ENCODE measurements around the gene DAPK1.

The DAPK1 gene

DNA sequence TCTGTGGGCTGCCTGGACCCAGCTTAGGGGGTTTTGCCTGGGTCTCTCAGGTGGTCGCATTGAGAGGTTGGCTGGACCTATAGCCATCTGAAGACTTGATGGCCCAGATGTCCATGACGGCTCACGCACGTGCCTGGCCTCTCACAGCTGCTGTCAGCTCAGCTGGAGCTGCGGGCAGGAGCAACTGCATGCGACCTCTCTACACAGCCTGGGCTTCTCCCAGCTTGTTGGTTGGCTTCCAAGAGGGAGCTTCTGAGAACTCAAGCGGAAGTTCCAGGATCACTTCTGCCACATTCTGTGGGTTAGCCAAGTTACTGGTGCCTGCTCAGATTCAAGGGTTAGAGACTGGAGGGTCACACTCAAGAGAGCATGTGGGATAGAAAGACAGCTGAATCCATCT is 99.2 kb downstream of the DAPK1 start:
- no peak for DNase-seq

DNA sequence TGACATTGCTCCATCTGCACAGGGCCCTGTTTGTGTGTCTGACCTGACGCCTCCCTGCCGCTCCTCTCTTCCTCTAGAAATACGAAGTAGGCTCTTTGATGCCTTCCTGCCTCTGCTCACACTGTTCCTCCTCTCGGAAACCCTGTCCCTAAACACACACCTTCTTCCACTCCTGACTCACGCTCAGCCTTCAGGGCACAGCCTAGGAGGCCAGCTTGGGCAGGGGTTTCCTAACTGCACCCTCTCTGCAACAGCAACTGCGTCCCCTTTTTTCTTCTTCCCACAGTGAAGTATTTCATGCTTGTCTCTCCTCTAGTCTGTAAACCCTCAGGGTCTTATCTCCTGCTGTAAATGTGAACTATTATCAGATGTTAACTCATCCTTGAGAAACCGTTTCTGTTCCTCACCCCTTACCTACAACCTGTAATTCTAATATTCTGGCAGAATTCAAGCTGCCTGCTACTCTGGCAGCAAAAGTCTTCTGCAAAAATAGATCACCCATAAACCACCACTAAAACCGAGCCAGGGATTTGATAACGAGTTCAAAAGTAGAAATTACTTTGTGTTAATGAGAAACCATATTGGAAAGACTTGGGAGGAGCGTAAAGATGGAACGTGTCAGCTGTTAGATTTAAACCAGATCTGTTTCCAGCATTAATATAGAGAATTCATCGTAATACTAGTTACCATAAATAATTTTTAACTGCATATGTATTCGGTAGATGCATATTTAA is 100.2 kb downstream of the DAPK1 start:
- no peak for DNase-seq

DNA sequence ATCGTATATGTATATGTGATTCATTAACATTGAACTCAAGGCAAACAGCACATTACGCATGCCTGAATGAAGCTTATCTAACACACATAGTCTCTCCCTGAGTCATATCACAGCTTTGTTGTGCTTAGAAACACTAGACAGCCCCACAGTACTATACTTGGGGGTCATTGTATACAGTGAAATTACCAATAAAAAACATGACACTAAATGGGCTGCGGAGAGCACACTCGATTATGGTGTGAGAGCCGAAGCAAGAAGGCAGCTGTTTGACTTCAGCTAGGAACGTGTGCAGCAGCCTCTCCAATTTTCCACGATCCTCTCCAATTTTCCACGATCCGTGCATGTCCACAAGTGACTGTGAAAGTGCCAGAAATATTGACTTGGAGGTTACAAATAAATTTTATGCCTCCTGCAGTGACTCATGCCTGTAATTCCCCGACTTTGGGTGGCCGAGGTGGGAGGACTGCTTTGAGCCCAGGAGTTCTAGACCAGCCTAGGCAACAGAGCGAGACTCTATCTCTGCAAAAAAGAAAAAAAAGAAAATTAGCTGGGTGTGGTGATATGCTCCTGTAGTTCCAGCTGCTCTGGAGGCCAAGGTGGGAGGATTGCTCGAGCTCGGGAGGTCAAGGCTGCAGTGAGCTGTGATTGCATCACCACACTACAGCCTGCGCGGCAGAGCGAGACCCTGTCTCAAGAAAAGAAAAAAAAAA is 102.4 kb downstream of the DAPK1 start:
- no peak for DNase-seq

DNA sequence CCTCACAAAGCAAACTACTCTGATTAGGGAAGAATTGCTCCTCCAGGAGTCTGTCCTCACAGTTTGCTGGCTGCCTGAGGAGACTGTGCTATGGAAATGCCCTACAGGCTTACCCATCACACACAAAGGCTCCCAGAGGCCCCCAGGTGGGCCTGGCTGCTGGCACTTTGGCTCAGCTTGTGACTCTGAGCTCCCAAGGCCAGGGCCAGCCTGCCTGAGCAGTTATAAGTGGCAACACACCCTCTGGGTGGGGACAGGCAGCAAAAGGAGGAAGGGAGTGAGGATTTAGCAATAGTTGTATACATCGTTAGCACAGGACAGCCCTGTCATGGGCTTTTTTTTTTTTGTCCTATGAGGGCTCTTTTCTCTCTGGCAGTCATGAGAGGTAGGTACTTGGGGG is 103.5 kb downstream of the DAPK1 start:
- no peak for DNase-seq

DNA sequence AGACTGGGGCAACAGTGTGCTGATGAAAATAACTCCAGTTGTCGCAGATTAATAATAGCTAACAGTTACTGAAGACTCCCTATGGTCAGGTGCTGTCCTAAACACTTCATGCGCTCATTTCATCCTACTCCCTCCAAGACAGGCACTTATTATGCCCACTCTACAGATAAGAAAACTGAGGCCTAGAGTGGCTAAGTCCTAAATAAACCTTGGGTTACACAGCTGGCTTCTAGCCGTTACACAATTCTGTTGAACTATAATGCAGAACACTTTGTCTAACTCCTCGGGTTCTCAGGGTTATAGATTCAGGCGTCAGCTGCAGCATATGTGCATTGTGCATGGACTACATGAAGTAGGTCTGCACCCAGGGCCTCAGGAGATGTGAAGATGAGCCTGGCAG is 103.9 kb downstream of the DAPK1 start:
- no peak for DNase-seq

DNA sequence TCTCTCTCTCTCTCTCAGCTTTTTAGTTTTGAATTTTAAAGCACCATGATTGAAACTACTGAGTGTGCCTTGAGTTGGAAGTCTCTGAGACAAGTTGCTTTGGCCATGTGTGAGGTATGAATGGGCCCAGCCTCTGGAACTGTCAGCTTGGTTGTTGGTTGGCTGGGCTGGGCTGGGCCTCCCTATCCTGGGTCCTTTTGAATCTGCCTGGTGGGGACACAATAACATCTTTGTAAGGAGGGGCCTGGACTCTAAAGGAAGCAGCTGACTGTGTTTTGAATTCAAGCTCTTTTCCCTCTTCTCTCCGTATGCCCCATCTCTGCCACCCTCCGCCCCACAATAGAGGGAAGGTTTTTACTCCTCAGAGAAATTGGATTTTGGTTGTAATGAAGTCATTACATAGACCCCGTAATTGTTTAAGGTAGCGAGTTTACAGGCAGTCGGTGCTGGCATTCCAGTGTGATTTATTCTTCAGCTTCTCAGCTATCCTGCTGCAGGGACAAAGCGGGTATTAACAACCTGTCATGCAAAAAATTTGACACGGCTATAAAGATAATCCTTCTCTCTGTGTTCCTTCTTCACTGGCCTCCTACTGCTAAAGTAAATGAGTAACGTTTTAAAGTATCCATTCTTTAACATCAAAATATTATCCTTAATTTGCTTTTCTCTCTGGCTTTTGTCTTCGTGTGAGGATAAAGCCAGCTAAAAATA is 105.4 kb downstream of the DAPK1 start:
- DNase-seq = no peak

DNA sequence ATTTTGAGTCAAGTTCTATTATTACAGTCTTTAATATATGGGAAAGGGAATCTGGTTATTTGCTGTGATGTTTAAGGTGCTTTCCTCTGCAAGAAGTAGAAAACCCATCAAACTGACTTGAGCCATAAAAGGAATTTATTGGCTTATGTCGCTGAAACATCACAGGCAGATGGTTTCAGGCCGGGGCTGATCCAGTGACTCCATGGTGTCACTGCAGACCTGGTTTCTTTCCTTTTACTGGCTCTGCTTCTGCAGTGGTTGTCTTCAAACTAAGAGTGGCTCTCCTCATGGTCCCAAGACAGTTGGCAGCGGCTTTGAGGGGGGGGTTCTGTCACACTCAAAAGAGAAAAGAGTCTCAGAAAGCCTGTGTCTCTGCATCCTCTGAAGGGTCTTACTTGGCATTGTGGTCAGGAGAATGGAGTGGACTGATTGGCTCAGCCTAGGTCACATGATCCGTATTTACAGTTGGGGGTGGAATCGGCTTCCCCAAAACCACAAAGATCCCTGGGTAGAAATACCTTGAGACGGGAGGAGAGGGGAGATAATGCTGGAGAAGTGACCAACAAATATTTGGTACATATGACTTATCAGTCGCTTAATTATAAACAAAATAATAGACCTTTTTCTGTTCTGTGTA is 106.3 kb downstream of the DAPK1 start:
- no peak for DNase-seq

DNA sequence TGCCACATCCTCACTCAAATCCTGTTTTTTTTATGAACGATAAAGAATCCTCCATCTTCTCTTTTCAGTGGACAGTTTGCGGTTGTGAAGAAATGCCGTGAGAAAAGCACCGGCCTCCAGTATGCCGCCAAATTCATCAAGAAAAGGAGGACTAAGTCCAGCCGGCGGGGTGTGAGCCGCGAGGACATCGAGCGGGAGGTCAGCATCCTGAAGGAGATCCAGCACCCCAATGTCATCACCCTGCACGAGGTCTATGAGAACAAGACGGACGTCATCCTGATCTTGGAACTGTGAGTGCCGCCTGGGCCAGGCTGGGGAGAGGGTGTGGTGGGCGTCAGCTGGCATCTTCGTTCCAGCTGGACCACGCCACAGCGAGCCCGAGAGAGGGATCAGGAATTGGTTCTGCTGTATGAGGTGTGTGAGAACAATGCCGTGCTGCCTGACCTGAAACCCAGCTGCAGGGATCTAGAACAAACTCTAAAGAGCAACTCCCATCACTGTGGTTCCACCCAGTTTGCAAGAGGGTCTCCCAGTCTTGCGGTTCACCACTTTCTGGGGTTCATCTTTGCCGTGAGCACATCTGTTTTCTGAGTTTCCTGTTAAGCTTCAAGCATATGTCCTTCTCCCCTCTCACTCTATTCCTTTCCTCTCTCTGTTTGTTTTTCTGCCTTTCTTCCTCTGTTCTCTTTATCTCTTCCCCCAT is 107.4 kb downstream of the DAPK1 start:
- no peak for DNase-seq

DNA sequence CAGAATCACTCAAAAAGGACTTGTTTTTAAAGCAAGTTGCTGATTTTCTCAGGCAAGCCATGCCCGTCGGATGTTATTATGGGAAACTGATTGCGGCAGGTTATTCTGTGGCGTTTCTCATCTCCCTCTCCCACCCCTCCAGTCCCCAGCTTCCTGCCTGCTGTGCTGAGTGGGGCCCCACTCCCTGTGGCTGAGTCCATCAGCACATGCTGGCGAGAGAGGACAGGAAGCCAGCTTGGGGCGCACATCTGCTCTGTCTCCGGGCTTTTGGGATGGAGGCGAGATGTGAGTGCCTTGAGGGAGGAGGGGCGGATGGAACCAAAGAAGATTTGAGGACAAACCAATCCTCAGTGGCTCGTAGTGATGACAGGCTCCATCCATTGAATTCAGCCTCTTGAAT is 108.0 kb downstream of the DAPK1 start:
- no peak for DNase-seq

DNA sequence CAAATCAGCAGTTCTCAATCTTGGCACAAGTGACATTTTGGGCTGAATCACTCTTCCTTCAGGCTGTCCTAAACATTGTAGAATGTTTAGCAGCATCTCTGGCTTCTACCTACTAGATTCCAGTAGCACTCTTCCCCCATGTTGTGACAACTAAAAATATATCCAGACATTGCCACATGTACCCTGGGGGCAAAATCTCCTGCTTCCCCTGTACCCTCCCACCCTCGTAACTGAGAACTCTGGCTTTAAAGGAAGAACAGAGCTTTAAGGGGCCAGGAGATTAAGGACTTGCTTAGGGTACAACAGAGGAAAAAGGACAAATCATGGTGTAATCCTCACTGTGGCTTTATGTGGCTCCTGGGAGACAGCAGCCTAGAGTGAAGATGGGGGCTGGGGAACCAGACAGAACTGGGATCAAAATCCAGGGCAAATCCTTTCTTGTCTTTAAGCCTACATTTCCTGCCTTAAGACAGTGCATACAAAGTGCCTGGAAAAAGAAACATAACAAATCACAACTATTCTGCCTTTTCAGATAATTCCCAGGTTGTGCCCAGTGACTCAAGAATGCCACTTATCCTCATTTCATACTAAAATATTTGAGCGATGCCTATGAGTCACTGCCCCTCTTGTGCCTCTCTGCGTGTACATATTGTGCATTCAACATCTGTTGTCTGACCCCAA is 109.3 kb downstream of the DAPK1 start:
- no peak for DNase-seq

DNA sequence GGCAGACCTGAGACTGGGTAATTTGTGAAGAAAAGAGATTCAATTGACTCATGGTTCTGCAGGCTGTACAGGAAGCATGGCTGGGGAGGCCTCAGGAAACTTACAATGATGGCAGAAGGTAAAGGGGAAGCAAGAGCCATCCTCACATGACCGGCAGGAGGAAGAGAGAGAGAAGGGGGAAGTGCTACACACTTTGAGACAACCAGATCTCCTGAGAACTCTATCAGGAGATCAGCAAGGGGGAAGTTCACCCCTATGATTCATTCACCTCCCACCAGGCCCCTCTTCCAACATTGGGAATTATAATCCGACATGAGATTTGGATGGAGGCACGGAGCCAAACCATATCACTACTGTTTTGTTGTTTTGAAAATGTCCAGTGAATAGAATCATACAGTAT is 110.2 kb downstream of the DAPK1 start:
- DNase-seq = no peak

DNA sequence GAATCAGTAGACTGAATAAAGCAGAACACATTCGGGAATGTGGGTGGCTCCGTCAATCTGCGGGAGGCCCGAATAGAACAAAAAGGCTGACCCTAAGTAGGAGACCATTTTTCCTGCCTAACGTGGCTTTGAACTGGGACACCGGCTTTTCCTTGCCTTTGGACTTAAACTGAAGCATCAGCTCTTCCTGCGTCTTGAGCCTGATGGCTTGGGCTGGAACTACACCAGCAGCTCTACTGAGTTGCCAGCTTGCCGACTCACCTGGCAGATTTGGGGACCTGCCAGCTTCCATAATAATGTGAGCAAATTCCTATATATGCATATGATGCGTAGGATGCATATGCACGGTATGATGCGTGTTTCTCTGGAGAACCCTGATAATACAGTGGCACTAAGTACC is 111.3 kb downstream of the DAPK1 start:
- no peak for DNase-seq

DNA sequence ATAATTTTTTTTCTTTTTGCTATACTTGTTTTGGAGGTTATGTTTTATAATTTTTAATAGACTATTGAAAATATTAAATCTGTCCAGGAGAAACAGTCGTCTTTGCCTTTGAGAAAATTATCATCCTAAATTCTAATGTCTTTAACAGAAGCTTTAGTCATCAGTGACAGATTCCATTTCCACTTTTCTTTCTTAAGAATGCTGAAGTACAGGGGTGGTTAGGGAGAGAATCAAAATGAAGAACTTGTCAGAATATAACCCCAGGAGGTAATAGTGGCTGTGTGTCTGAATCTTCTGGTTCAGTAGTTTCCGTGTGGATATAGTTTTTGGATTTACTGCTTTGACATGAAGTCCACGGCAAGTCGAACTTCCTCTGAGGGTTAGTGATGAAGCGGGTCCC is 111.8 kb downstream of the DAPK1 start:
- no peak for DNase-seq

DNA sequence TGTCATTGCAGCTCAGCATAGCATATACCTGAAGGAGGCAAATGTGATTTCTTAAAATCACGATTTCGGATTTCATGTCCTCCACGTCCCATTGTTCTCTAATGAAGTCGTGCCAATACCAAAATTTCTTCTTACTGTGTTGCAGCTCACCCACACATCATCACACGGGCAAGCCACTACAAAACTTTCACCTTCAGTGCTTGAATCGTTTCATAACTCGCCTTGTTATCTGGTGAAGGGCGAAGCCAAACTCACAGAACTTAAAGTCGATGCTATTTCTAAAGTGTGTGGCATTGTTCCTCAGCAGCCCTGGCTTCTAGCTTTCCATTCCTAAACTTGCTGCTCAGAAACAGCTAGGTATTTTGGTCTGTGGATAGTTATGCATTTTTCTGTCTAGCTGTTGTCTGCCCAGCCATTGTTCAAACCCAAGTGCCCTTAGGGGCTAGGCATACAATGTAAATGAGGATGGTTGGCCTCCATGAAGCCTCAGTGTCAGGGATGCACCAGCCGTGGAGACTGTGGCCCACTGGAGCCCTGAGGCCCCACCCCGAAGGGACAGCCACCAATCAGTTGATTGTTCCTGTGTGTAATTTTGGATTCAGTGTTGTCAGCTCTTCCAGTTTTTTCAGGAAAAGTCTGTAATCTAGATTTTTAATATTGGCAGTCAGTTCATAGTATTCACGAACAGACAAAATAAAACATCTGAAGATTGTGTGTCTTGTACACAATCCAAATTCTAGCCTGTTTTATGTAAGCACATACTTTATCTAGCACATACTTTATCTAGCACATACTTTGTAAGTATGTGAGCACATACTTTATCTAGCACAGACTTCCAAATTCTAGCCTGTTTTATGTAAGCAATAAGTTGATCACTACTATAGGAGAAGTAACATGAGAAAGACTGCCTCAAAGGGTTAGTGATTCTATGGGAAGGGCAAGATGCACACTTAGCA is 112.8 kb downstream of the DAPK1 start:
- no peak for DNase-seq

DNA sequence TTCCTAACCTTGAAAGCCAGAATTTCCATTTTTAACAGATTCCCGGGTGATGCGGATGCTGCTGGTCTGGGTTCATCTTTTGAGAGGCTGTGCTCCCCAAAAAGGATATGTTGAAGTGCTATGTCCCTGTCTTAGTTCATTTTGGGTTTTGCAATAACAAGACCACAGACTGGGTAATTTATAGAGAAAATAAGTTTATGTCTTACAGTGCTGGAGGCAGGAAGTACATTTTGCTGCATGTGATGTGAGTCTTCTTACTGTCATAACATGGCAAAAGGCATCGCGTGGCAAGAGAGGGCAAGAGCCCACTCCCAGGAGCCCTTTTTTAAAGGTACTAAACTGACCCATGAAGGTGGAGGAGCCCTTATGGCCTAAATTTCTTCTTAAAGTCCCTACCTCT is 114.1 kb downstream of the DAPK1 start:
- DNase-seq = no peak

DNA sequence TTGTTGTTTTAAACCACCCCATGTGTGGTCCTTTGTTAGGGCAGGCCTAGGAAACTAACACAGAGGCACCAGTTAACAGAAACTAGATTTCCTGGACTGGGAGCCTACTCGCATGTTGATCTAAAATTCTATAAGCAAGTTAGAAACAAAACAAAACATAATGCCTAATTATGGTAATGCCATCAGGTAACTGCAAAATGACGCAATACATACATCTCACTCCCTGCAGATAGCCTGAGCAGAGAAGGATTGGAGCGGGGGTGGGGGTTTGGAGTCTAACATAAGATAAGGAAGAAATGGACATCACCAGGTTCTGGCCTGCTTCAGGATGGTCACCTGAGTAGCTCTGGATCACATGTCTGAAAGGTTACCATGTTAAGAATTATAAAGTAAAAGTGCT is 114.9 kb downstream of the DAPK1 start:
- DNase-seq = no peak

DNA sequence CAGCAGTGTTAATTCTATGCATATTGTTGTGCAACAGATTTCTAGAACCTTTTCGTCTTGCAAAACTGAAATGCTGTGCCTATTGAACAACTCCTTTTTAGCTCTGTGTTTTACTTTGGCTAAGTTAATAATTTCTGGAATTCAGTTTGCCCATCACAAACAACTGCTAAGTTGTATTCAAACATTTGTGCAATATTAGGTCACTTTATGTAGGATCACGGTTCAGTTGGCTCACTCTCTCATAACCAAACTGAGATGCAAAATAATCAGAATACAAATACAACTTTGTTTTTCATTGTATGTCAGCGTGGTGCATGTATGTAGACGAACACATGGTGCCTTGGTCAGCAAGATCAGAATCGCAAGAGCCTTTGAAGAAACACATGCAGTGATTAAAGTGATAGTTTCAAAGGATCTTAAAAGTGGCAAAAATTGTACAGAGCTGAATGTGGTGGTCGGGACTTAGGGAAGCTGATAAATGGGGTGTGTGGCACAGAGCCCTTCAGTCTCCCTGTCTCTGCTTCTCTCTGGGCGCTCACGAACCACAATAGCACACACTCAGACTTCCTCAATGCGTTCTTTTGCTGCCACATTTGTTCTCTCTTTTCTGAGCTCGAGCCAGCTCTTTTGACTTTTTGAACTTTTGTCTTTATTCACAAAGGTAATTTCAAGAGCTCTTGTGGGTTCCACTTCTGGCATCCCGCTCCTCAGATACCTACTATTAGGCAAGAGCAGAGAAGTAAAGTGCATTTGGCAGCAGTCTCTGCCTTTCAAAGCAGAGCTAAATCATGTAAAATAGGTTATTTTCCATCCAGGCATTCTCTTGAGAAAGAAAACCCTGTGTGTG is 115.8 kb downstream of the DAPK1 start:
- DNase-seq = peak; percentile 13

DNA sequence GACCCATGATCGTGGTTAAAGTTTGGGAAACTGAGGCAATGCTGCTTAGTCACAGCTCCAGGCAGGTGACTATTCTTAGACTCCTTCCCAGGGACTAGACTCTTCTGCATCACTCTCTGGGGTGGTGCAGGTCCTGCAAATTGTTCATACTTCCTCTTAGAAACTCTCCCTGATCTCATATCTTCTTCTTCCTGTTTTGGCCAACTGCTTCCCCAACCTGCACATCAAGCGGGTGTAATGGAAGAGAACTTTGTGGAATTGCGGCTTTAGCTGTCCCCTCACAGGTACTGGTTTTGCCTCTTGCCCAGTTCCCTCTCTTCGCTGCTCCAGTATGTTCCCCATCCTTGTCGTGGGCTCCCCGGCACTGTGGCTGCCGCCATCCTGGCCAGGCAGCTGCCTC is 116.7 kb downstream of the DAPK1 start:
- no peak for DNase-seq

DNA sequence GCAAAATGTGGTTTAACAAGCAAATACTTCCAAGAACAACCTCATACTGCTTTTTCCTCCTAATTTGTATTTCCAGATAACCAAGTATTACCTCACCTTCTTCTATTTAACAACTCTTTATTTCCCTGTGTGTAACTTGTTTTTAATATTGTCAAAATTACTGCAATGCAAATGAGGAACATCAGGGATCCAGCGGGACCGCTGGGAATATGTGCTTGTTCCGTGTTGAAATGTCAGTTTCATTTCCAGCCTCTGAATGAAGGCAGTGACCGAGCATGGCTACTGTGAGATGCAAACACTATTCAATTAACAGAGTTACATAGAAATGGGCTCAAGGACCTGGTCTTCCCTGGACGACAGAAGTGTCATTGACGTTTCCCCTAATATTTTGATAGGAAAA is 117.5 kb downstream of the DAPK1 start:
- no peak for DNase-seq

DNA sequence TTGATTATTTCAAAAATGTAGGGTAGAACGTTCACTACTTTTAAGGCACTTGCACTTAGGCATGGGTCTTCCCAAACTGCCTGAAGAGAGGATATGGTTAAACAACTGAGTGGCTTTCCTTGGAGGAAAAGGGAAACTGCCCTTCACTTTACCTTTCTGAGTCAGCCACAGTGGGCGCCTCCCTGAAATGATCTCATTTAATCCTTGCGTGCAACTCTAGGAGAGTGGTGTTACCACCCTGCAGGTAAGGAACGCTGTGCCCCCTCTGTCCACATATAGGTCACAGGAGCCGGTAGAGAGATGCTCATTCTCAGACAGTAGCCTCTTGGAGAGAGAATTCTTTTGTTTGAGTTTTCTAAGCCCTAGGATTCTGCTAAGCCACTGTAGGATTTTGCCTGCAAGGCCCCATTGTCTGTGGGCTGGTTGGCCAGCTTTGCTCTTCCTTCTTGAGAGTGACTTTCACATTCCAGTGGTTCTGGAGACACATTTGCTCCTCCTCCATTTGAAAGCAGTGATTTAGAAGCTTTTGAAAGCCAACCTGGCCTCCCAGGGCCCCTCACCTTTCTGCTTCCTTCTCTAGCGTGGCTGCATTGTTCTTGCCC is 118.0 kb downstream of the DAPK1 start:
- DNase-seq = no peak

All from midbrain (tissue), 1 donor.